Hepatocyte (in vitro differentiated cells): Measurements from ENCODE around the gene NFIA. TPM values are rescaled to one million over a fixed set of nuclear protein-coding genes. Genes with fewer than 3 reads are reported as not detected.

Experiments
- DNase-seq: peaks from one replicate; pipeline ENCODE4 v3.0.0-alpha.2; 2016; ENCODE audit warnings: low spot score
- H2AFZ ChIP-seq: fragments of 200-600 bp; sonication (generic); 2 replicates; pipeline ENCODE4 v1.6.0; 2016; ENCODE audit warnings: antibody characterized with exemption, mild to moderate bottlenecking
- H3K27ac ChIP-seq: fragments of 200-600 bp; sonication (generic); 2 replicates; pipeline ENCODE4 v1.5.1; 2016; ENCODE audit warnings: mild to moderate bottlenecking
- H3K27me3 ChIP-seq: fragments of 200-600 bp; sonication (generic); 2 replicates; pipeline ENCODE4 v1.6.1; 2016
- H3K36me3 ChIP-seq: fragments of 200-600 bp; sonication (generic); replicated peaks from 2 replicates; pipeline ENCODE4 v1.5.1; 2016; ENCODE audit warnings: low read depth; ENCODE audit not compliant: insufficient read depth
- H3K4me1 ChIP-seq: fragments of 200-600 bp; sonication (generic); 2 replicates; pipeline ENCODE4 v1.5.1; 2016; ENCODE audit warnings: mild to moderate bottlenecking, moderate library complexity; ENCODE audit not compliant: insufficient read depth
- H3K4me2 ChIP-seq: fragments of 200-600 bp; sonication (generic); 2 replicates; pipeline ENCODE4 v1.6.0; 2016
- H3K4me3 ChIP-seq: fragments of 200-600 bp; sonication (generic); 2 replicates; pipeline ENCODE4 v1.5.1; 2016; ENCODE audit warnings: mild to moderate bottlenecking
- H3K79me2 ChIP-seq: fragments of 200-600 bp; sonication (generic); 2 replicates; pipeline ENCODE4 v1.6.0; 2017; ENCODE audit warnings: mild to moderate bottlenecking
- H3K9me2 ChIP-seq: fragments of 200-600 bp; sonication (generic); replicated peaks from 2 replicates; pipeline ENCODE4 v1.6.0; 2017; ENCODE audit warnings: mild to moderate bottlenecking; ENCODE audit not compliant: insufficient read depth
- H3K9me3 ChIP-seq: fragments of 200-600 bp; sonication (generic); 2 replicates; pipeline ENCODE4 v1.5.1; 2016; ENCODE audit warnings: low read depth, mild to moderate bottlenecking
- H4K20me1 ChIP-seq: fragments of 200-600 bp; sonication (generic); 2 replicates; pipeline ENCODE4 v1.6.0; 2016; ENCODE audit warnings: mild to moderate bottlenecking; ENCODE audit not compliant: insufficient read depth, poor library complexity, severe bottlenecking
- EZH2 ChIP-seq: fragments of 200-600 bp; sonication (generic); IDR thresholded peaks from 2 replicates; pipeline ENCODE4 v1.6.1; 2016; ENCODE audit warnings: antibody characterized with exemption, mild to moderate bottlenecking, borderline replicate concordance
- EZH2phosphoT487 ChIP-seq: fragments of 200-600 bp; sonication (generic); IDR thresholded peaks from one replicate; pipeline ENCODE4 v1.6.1; 2018; ENCODE audit warnings: antibody characterized with exemption, mild to moderate bottlenecking, low read depth, moderate library complexity; ENCODE audit not compliant: unreplicated experiment, severe bottlenecking
- WGBS: methylation state at CpG from one replicate; pipeline ENCODE4 v1.1.6; 2016; ENCODE audit warnings: low lambda C conversion rate; ENCODE audit errors: missing lambda C conversion rate; 5-methylcytosine and 5-hydroxymethylcytosine counted together
- polyA plus RNA-seq: library from polyadenylated mRNA; unstranded; fragments of >200 nt; fragmentation: Nextera tagmentation; extraction: Ambion mirVana; gene quantifications from 2 replicates; pipeline ENCODE4 v1.2.1, GENCODE V29; 2016
- total RNA-seq: library from RNA; depleted of rRNA; stranded (reverse); fragments of >200 nt; gene quantifications from 2 replicates; pipeline ENCODE4 v1.2.3, GENCODE V29; 2014
- TF ChIP-seq, protein P1 (sequence below): fragments of 200-600 bp; sonication (generic); IDR thresholded peaks from 2 replicates; pipeline ENCODE4 v1.5.1; 2016; ENCODE audit warnings: antibody characterized with exemption, mild to moderate bottlenecking; ENCODE audit not compliant: poor library complexity

The NFIA gene
- total and polyA plus RNA-seq, 2 experiments from 2014 or later = 15.1 to 18.2 TPM

DNA sequence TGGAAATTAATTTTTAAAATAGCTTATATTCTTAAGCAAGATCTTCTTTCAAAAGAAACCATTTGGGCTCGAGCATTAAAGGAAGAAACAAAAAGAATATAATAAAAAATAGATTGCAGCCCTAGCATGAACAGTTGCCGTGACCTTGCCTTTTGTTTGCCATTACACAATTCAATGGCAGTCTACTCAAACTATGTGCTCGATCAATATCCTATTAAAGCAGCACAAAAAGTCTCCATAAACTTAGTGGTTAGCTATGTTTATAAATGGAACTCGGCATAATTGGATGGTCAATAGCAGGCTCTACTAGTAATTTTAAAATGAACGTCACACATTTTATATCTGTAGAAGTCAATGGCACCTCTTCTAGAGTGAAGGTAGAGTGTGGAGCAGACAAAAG is 256.5 kb downstream of the NFIA start:
- Histone ChIP-seq H3K79me2 (no peaks in the 10 kb centered on the region), H3K4me3 (no peak overlapping the region), H2AFZ (no peak overlapping the region), H3K4me1 (peaks cover 23% of the 10 kb centered on the region), H3K4me2 (peak overlapping the region; percentile 49), H3K9me3 (no peaks in the 10 kb centered on the region), H3K27ac (peak overlapping the region; percentile 84), H3K36me3 (no peaks in the 10 kb centered on the region), H3K27me3 (no peaks in the 10 kb centered on the region), H4K20me1 (no peaks in the 10 kb centered on the region), H3K9me2 (no peaks in the 10 kb centered on the region)
- TF ChIP-seq EZH2 (no peak), EZH2phosphoT487 (no peak)
- TF ChIP-seq, protein P1, sequence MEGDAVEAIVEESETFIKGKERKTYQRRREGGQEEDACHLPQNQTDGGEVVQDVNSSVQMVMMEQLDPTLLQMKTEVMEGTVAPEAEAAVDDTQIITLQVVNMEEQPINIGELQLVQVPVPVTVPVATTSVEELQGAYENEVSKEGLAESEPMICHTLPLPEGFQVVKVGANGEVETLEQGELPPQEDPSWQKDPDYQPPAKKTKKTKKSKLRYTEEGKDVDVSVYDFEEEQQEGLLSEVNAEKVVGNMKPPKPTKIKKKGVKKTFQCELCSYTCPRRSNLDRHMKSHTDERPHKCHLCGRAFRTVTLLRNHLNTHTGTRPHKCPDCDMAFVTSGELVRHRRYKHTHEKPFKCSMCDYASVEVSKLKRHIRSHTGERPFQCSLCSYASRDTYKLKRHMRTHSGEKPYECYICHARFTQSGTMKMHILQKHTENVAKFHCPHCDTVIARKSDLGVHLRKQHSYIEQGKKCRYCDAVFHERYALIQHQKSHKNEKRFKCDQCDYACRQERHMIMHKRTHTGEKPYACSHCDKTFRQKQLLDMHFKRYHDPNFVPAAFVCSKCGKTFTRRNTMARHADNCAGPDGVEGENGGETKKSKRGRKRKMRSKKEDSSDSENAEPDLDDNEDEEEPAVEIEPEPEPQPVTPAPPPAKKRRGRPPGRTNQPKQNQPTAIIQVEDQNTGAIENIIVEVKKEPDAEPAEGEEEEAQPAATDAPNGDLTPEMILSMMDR = no peak
- DNase-seq = no peak
- WGBS = 70% methylated on average over 5 of the region's 5 CpGs

DNA sequence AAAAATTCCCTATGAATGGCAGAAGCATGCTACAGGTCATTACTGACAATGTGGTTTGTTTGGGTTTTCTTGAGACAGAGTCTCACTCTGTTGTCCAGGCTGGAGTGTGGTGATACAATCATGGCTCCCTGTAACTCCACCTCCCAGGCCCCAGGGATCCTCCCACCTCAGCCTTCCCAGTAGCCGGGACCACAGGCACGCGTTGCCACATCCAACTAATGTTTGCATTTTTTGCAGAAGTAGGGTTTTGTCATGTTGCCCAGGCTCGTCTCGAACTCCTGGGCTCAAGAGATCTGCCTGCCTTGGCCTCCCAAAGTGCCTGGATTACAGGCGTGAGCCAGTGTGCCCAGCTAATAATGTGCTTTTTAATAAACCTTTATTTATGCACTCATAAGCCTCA is 259.1 kb downstream of the NFIA start:
- H2AFZ ChIP-seq = no peak overlapping the region
- DNase-seq = no peak
- H3K9me3 ChIP-seq = no peaks in the 10 kb centered on the region
- no peaks in the 10 kb centered on the region for H3K9me2 ChIP-seq
- H3K4me1 ChIP-seq = peaks cover 27% of the 10 kb centered on the region
- no peak overlapping the region for H3K4me2 ChIP-seq
- 96% methylated on average over 6 of the region's 6 CpGs for WGBS
- H3K27me3 ChIP-seq = no peaks in the 10 kb centered on the region
- no peaks in the 10 kb centered on the region for H4K20me1 ChIP-seq
- H3K4me3 ChIP-seq = no peak overlapping the region
- no peak overlapping the region for H3K27ac ChIP-seq
- TF ChIP-seq EZH2phosphoT487 (no peak), EZH2 (no peak)
- TF ChIP-seq, protein P1 = no peak
- no peaks in the 10 kb centered on the region for H3K79me2 ChIP-seq
- H3K36me3 ChIP-seq = no peaks in the 10 kb centered on the region

DNA sequence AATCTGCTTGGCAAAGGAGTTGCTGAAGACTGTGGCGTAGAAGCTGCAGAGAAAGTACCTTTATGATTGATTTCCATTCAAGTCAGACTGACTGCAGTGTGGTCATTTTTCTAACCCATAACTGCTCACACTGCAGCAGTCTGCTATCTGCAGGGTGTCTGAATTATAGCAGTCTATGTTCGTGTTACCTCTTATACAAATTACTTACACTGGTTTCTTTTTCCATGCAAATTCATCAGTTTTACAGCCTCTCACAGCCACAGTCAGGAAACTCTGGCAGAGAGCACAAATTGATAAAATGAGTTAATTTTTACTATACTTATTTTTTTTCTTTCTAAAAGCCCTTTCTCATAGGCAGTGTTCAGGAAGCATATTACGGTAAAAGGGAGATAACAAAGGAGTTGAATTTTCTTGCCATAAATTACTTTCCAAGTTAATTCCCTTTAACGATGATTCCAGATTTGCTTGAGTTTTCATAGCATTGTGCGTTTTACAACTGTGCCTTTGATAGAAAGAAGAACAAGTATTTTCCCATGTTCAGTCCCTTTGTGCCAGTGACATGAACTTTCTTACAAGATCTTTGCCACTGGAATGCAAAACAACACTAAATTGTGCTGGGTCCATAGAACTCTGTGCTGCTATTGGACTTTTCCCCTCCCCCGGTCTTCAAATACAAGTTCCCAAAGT is 261.5 kb downstream of the NFIA start:
- DNase-seq = no peak
- peak overlapping the region; percentile 35 for H3K4me2 ChIP-seq
- H3K27ac ChIP-seq = peak overlapping the region; percentile 9
- no peak overlapping the region for H3K4me3 ChIP-seq
- H3K27me3 ChIP-seq = no peaks in the 10 kb centered on the region
- H4K20me1 ChIP-seq = no peaks in the 10 kb centered on the region
- no peaks in the 10 kb centered on the region for H3K9me3 ChIP-seq
- H3K4me1 ChIP-seq = peaks cover 12% of the 10 kb centered on the region
- H3K36me3 ChIP-seq = no peaks in the 10 kb centered on the region
- 62% methylated on average over 6 of the region's 6 CpGs for WGBS
- TF ChIP-seq, protein P1 = no peak
- no peak for TF ChIP-seq EZH2phosphoT487
- TF ChIP-seq EZH2 = no peak
- H2AFZ ChIP-seq = no peak overlapping the region
- H3K9me2 ChIP-seq = no peaks in the 10 kb centered on the region
- no peaks in the 10 kb centered on the region for H3K79me2 ChIP-seq
